ENCODE measurements around the gene PCSK2. TPM values are rescaled to one million over a fixed set of nuclear protein-coding genes. Genes with fewer than 3 reads are reported as not detected.

The PCSK2 gene
- total and polyA plus RNA-seq, 12 donors: 0.32 to 47.6 (median 5.3) TPM

GRCh38 chr20:17350321-17350720, 123.5 kb downstream of the PCSK2 start:
- no peak for DNase-seq
- Histone ChIP-seq H3K27ac (no peak overlapping the region), H3K27me3 (no peaks in the 10 kb centered on the region), H3K36me3 (replicated peaks in 1 of 2) (no peaks in the 10 kb centered on the region), H3K4me3 (no peak overlapping the region), H3K9me3 (replicated peaks in 1 of 3) (no peaks in the 10 kb centered on the region), H3K4me1 (replicated peaks in 1 of 2) (no peaks in the 10 kb centered on the region)
- no peak for TF ChIP-seq POLR2A (IDR thresholded peaks at IDR 0.05)
- no peak for TF ChIP-seq CTCF (IDR thresholded peaks at IDR 0.05)
- intact Hi-C loops (cut with DNase I): no loop called here
- WGBS, 4 donors: 37 to 80% (median 78%) methylated on average over 3 of the region's 3 CpGs

DNA sequence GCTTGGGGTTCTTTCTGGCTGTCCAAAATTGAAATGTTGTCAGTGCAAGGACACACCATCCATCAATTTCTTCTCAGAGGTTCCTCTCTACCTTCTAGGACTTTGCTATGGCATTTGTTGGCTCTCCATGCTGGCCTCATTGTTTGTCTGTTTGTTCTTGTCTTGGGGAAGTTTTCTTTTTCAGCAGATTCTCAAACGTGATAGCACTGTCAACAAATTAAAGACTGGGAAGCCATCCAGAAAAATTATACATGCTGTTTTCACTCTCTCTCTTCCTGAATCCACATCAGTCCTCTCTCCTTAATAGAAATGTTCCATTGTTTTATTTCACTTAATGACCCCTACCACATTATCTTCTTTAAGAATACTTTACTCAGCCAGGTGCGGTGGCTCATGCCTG, 130.4 kb downstream of the PCSK2 start:
- intact Hi-C loops (cut with DNase I): no loop called here
- Histone ChIP-seq H3K9me3 (replicated peaks in 1 of 3) (no peaks in the 10 kb centered on the region), H3K27ac (no peak overlapping the region), H3K4me1 (replicated peaks in 1 of 2) (no peaks in the 10 kb centered on the region), H3K36me3 (replicated peaks in 1 of 2) (no peaks in the 10 kb centered on the region), H3K4me3 (no peak overlapping the region), H3K27me3 (peaks cover 3% of the 10 kb centered on the region)
- no peak for DNase-seq
- TF ChIP-seq POLR2A (IDR thresholded peaks at IDR 0.05): no peak
- no peak for TF ChIP-seq CTCF (IDR thresholded peaks at IDR 0.05)
- WGBS, 4 donors: 40 to 49% (median 44%) methylated on average over 2 of the region's 2 CpGs

GRCh38 chr20:17358854-17359253, 132.0 kb downstream of the PCSK2 start:
- no peaks in the 10 kb centered on the region for H3K4me1 ChIP-seq (replicated peaks in 1 of 2)
- no peak overlapping the region for H3K27ac ChIP-seq
- H3K27me3 ChIP-seq: peaks cover 3% of the 10 kb centered on the region
- no peak for DNase-seq
- no peak for TF ChIP-seq POLR2A (IDR thresholded peaks at IDR 0.05)
- no peak for TF ChIP-seq CTCF (IDR thresholded peaks at IDR 0.05)
- no peaks in the 10 kb centered on the region for H3K9me3 ChIP-seq (replicated peaks in 1 of 3)
- 44 to 66% (median 59%) methylated on average over 1 of the region's 1 CpG for WGBS, 4 donors
- H3K36me3 ChIP-seq (replicated peaks in 1 of 2): no peaks in the 10 kb centered on the region
- no peak overlapping the region for H3K4me3 ChIP-seq
- intact Hi-C loops (cut with DNase I): no loop called here

DNA sequence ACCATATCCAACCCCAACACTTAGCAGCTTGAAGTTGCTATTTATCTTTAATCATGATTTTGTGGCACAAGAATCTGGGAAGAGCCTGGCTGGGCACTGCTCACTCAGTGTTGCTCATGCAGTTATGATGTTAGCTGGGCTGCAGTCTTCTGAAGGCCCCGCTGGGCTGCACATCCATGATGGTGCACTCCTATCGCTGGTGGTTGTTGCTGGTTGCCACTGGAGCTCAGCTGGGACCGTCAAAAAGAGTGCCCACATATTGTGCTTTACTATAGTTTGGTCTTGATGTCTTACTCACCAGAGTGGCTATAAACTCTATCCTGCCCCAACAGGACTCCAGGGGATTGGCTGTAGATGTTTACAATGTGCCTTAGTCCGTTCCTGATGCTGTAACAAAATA, 137.8 kb downstream of the PCSK2 start:
- intact Hi-C loops (cut with DNase I): no loop called here

More for the DNA sequence above, 137.8 kb downstream of the PCSK2 start:
- H3K4me1 ChIP-seq (replicated peaks in 1 of 2): no peaks in the 10 kb centered on the region
- TF ChIP-seq CTCF (IDR thresholded peaks at IDR 0.05): no peak
- TF ChIP-seq POLR2A (IDR thresholded peaks at IDR 0.05): no peak
- H3K4me3 ChIP-seq: no peak overlapping the region
- H3K27ac ChIP-seq: no peak overlapping the region
- 50 to 82% (median 78%) methylated on average over 1 to 4 of the region's 4 CpGs for WGBS, 4 donors
- DNase-seq: no peak
- H3K9me3 ChIP-seq (replicated peaks in 1 of 3): no peaks in the 10 kb centered on the region
- H3K36me3 ChIP-seq (replicated peaks in 1 of 2): no peaks in the 10 kb centered on the region
- H3K27me3 ChIP-seq: no peaks in the 10 kb centered on the region
